Measurements from ENCODE around the gene VAMP3.

DNA sequence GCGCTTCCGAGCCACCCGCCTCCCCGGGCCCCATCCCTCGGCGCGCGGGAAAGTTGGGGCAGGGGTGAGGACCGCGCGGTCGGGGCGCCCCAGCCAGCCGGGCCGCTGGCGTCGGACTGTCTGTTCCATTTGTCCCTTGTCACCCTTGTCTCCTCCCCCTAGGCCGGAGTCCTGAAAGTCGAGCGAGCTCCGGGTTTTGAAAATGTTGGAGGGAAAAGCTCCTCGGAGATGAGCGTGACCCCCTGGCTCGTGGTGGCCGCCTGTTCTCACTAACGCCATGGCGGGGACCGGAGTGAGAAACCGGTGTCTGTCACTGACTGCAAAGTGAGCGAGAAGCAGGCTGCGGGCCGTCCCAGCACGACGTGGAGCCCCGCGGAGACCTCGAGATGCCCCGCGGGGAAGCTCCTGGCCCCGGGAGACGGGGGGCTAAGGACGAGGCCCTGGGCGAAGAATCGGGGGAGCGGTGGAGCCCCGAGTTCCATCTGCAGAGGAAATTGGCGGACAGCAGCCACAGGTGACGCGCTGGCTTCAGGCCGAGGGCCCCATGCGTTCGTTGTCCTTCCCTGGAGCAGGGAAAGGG is 13.5 kb downstream of the VAMP3 start:
- TF ChIP-seq, protein P1, sequence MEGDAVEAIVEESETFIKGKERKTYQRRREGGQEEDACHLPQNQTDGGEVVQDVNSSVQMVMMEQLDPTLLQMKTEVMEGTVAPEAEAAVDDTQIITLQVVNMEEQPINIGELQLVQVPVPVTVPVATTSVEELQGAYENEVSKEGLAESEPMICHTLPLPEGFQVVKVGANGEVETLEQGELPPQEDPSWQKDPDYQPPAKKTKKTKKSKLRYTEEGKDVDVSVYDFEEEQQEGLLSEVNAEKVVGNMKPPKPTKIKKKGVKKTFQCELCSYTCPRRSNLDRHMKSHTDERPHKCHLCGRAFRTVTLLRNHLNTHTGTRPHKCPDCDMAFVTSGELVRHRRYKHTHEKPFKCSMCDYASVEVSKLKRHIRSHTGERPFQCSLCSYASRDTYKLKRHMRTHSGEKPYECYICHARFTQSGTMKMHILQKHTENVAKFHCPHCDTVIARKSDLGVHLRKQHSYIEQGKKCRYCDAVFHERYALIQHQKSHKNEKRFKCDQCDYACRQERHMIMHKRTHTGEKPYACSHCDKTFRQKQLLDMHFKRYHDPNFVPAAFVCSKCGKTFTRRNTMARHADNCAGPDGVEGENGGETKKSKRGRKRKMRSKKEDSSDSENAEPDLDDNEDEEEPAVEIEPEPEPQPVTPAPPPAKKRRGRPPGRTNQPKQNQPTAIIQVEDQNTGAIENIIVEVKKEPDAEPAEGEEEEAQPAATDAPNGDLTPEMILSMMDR (IDR thresholded peaks at IDR 0.05; ENCODE audit: extremely low read depth in 1 of 2, insufficient read depth in 1 of 2, low read depth in 1 of 2, low read length in 2 of 2): no peak
- TF ChIP-seq, protein P2, sequence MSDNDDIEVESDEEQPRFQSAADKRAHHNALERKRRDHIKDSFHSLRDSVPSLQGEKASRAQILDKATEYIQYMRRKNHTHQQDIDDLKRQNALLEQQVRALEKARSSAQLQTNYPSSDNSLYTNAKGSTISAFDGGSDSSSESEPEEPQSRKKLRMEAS (IDR thresholded peaks at IDR 0.05; ENCODE audit: insufficient read depth, insufficient read length): no peak
- TF ChIP-seq POLR2AphosphoS5 (IDR thresholded peaks at IDR 0.05; ENCODE audit: insufficient read depth, low read depth, low read length): no peak
- no peak for TF ChIP-seq EZH2 (IDR thresholded peaks at IDR 0.05; ENCODE audit: borderline replicate concordance, low read depth, low read length, severe bottlenecking)
- TF ChIP-seq POLR2A (IDR thresholded peaks at IDR 0.05; ENCODE audit: low read depth, low read length): no peak
- TF ChIP-seq FOS (IDR thresholded peaks at IDR 0.05; ENCODE audit: borderline replicate concordance, insufficient read depth, low read length): no peak

All from endothelial cell of umbilical vein (primary cell).